ENCODE results near the gene CAPN9.

CAPN9 gene

GRCh38 chr1:230772457-230773395, 25.5 kb downstream of the CAPN9 start:
- peak; percentile 61 for DNase-seq (ENCODE audit: low read depth)

GRCh38 chr1:230773396-230774033, 26.3 kb downstream of the CAPN9 start:
- no peak for DNase-seq (ENCODE audit: low read depth)

GRCh38 chr1:230778916-230779590, 31.9 kb downstream of the CAPN9 start:
- no peak for DNase-seq (ENCODE audit: low read depth)

GRCh38 chr1:230781131-230781530, 33.9 kb downstream of the CAPN9 start:
- no peak for DNase-seq (ENCODE audit: low read depth)

- DNase-seq (ENCODE audit: low read depth) = no peak
Measured at GRCh38 chr1:230781594-230781993, 34.4 kb downstream of the CAPN9 start.

GRCh38 chr1:230784163-230784562, 37.0 kb downstream of the CAPN9 start:
- no peak for DNase-seq (ENCODE audit: low read depth)

GRCh38 chr1:230785636-230786384, 38.6 kb downstream of the CAPN9 start:
- DNase-seq (ENCODE audit: low read depth) = no peak

GRCh38 chr1:230786385-230786753, 39.2 kb downstream of the CAPN9 start:
- DNase-seq (ENCODE audit: low read depth) = no peak

- DNase-seq (ENCODE audit: low read depth) = no peak
Measured at GRCh38 chr1:230787471-230787870, 40.3 kb downstream of the CAPN9 start.

GRCh38 chr1:230788561-230789275, 41.5 kb downstream of the CAPN9 start:
- no peak for DNase-seq (ENCODE audit: low read depth)

- no peak for DNase-seq (ENCODE audit: low read depth)
Measured at GRCh38 chr1:230790026-230790425, 42.8 kb downstream of the CAPN9 start.

- no peak for DNase-seq (ENCODE audit: low read depth)
Measured at GRCh38 chr1:230791986-230792564, 44.9 kb downstream of the CAPN9 start.

GRCh38 chr1:230792691-230793462, 45.7 kb downstream of the CAPN9 start:
- DNase-seq (ENCODE audit: low read depth) = no peak

GRCh38 chr1:230793463-230793745, 46.2 kb downstream of the CAPN9 start:
- DNase-seq (ENCODE audit: low read depth) = no peak

- no peak for DNase-seq (ENCODE audit: low read depth)
Measured at GRCh38 chr1:230794431-230794830, 47.2 kb downstream of the CAPN9 start.

GRCh38 chr1:230794871-230795605, 47.9 kb downstream of the CAPN9 start:
- no peak for DNase-seq (ENCODE audit: low read depth)

- DNase-seq (ENCODE audit: low read depth) = no peak
Measured at GRCh38 chr1:230796626-230797025, 49.4 kb downstream of the CAPN9 start.

- DNase-seq (ENCODE audit: low read depth) = no peak
Measured at GRCh38 chr1:230797376-230797920, 50.3 kb downstream of the CAPN9 start.

GRCh38 chr1:230797942-230798365, 50.8 kb downstream of the CAPN9 start:
- DNase-seq (ENCODE audit: low read depth) = peak; percentile 56
